Activated CD4-positive, alpha-beta T cell treated with anti-CD3 and anti-CD28 coated beads for 4 hours (primary cell): ENCODE measurements around the gene ABR.

Experiments
- DNase-seq, 2 donors: peaks; one replicate each; pipeline ENCODE4 v3.0.0-alpha.2; 2020

The ABR gene

DNA sequence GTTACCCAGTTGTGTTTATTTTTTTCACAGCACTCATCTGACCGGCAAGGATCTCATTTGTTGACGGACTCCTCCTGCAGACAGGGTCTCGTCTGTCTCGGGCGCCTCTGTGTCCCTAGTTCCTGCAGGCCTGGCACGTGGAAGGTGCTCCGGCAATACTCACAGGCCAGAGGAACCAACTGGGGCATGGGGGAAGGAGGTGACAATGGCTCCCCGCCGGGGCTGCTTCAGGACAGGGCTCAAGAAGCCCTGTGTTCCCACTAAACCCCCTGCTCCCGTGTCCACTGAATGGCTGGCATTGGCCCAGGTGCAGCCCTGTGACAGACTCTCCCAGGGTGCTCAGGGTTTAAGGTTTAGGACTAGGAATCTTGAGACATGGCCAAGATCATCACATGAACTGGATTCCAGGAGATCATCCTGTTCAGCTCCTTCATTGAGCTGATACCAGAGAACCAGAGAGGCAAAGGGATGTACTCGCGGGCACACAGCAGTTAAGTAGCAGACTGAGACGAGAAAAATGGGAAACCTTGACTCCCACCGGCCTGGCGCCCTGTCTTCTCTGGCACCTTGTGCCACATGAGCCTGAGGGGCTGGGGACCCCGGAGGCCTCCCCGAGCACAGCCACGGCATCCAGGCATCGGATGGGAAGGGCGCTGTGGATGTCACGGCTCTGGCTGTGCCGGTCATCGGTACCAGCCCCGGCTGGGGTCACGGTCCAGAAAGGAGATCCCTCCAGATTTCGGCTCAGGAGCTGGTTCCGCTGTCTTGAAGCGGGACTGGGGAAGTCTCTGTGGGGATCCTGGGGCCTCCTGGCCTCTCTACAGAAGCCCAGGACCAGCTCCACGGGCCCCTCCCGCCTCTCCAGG lies 153.8 kb downstream of the ABR start:
- no peak for DNase-seq

DNA sequence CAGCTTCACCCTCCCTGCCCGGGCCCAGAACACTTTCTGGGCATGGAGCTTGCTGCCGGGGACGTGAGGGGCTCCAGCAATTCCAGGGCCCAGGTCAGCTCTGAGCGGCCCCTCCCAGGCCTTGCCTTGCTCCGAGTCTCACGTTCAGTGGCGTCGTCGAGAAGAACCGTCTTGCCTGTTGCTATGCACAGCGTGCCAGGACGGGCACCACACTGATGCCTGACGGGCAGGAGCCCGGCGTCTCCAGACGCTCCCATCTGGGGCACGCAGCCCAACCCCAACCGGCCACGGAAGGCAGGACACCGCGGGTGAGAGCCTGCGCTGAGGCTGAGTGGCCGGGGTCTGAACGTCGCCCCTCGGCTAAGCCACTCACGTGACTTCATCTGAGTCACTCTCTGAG lies 155.7 kb downstream of the ABR start:
- no peak for DNase-seq

DNA sequence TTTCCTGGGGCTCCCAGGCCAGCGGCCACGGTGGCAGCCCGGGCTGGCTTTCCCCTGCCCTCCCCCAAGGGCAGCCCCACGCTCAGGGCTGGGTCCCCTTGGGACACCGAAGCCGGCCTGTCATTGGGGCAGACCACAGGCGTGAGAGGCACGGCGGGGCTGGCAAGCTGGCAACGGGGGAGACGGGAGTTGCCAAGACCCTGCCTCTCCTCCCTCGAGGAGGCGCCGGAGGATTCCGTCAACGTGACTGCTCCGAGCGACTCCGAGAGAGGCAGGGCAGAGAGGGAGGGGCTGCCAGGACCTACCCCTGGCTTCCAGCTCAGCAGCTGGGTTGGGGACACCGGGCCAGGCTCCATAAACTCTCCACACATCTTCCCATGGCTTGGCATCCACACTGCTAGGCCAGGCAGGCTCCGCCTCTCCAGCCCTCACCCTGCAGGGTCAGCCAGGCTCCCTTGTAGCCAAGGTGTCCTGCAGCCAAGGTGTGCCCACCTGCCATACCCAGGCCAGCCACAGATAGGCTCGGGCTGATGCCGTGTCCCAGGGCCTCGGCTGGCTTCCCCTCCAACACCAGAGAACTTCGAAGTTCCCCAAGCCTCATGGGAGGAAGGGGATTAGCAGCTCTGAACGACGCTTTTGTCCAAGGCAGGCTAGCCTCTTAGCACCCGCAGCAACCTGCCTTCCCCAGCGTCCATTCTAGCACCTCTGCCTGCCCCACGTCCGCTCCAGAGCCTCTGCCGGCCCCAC lies 157.3 kb downstream of the ABR start:
- DNase-seq, result no peak

DNA sequence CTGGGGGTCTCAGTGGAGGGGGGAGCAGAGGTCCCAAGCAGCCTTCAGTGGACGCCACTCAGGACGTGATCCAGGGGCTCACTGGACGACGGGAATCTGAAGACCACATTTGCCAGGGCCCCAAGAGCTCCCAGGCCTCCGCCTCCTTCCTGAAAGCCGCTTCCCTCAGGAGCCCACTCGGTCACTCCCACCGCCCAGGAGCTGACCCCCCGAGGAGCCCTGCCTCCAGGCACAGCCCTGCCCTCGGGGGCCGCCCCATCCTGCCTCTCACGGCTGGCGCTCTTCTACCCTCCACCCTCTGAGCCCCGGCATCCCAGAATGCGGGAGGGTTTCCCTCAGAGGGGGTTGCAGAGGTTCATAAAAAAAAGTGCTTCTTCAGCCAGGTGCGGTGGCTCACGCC lies 158.6 kb downstream of the ABR start:
- no peak for DNase-seq

DNA sequence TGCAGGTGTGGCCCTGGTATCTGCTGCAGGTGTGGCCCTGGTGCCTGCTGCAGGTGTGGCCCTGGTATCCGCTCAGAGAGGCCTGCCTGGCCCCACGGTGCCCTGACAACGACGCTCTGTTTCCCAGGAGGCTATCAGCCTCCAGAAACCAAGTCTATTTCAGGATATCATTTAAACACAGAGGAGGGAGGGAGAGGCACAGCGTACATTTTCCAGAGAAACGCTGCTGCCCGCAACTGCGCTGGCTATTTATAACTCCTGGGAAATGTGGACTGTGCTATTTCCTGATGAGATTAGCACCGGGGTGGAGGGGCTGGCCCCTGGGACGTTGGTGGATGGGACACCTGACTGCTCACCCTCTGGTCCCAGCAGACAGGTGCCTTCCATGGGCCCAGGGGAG lies 160.3 kb downstream of the ABR start:
- DNase-seq, result no peak

DNA sequence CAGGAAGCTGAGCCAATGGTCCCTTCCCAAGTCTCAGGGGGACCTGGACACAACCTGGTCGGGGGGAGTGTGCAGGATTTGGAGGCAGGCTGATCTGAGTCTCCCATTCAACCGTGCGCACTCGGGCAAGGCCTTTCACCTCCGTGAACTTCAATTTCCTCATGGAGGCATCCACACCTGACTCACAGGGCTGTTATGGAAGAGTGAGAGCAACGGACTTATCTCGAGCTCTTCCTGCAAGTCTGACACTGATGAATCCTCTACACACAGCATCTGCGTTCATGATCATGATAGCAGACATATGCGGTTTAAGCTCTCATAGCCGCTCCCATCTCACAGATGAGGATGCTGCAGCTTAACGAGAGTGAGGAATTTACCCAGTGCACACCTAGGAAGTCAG lies 161.2 kb downstream of the ABR start:
- DNase-seq, result no peak

DNA sequence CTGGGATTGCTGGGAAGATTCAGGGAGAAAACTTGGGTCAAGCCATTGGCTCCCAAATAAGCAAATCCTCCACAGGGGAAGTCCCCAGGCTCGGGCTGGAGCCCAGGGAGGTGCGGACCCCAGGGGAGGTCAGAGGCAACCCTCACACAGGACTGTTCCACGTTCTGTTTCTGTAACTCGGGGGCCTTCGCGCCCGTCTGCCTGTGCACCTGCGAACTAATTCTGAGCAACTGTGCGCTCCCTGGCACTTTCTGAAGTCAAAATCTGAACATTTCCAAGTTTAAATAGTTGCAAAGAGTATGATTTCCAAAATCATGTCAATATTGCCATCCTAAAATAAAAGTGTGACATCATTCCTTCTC lies 166.1 kb downstream of the ABR start:
- DNase-seq, result no peak

DNA sequence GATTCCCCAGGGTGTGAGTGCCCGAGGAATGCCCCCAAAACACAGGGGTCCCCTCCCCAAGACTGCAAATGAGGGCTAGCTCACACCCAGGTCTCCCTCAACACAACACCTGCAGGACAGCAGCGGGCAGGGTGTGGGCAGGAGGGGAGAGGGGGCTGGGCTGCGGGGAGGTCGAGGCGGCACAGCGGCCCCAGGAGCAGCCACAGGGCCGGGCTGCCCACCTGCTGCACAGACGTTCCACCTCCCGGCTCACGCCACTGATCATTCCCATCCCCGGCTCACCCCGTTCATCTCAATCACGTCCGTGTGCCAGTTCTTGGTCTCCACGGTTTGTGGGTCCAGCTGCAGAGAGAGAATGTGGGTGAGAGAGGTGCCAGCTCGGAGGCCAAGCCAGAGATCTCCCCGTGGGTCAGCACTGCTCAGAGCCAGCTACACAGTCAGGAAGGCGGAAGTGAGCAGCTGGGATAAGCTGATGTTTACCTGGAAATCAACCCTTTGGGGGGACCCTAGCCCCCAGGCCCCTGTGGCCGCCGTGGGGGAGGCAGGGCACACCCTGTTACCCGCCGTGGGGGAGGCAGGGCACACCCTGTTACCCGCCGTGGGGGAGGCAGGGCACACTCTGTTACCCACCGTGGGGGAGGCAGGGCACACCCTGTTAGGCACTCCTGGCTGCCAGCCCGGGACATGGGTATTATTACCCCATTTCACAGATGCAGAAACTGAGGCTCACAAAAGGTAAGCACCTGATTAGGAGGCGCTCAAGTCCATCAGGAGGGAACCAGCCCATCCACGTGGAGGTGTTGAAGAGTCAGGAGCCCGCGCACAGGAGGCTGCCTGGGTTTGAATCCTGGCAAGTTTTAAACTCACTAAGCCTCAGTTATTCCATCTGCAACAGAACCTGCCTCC lies 166.7 kb downstream of the ABR start:
- no peak for DNase-seq

DNA sequence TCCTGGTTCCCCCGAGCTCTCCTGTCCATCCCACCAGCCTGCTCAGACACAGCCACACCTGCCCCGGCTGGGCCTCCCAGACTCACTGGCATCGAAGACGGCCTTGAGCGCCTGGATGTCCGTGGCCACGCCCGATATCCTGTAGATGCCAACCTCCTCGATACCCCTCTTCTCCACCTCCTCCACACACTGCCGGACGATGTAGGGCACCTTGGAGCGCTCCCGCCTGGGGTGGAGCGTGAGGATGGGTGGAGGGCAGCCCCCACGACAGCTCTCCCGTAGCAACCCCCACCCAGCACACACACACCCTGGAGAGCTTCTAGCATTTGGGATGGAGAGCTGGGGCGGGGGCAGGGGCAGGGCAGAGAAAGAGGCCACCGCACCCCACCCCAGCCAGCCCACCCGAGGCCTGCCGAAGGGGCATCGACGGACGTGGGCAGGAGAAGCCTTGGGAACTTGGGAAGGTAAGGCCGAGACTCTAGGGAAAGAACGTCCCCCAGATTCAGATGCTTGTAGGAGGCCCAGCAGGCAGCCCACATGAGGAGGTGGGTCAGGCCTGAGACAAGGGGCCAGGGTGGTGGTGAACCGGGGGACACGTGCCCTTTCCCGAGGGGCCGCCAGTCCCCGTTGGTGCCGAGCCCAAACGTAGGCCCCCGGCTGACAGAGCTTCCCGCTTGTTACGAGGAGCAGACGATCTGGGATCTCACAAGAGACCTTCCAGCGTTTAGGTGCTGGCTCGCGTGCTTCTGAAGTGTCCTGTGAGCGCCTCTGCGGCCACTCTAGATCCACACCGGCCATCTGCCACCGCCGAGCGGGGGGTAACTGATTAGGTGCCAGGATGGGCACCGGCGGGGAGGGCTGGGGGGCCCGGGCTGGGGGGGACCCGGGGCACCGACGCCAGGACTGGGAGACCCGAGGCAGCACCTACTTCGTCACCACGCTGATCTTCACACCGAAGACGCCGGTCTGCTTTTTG lies 167.7 kb downstream of the ABR start:
- no peak for DNase-seq

DNA sequence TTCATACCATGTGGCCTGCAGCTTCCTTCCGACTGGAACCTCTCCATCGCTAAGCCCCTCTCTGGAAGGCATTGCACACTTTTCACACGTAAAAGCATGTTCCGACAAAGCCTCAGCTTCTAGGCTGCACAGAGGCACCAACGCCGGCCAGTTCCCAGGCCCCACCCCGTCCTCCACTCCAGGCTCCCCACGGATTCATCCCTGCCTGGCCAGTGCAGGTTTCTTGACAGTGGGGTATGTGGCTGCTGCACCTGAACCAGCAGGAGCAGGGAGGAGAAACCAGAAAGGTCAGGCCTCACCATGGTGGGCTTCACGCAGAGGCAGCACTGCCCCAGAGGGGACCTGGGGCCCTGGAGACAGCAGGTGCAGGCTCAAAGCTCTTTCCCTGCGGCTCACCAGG lies 168.6 kb downstream of the ABR start:
- DNase-seq, result no peak

DNA sequence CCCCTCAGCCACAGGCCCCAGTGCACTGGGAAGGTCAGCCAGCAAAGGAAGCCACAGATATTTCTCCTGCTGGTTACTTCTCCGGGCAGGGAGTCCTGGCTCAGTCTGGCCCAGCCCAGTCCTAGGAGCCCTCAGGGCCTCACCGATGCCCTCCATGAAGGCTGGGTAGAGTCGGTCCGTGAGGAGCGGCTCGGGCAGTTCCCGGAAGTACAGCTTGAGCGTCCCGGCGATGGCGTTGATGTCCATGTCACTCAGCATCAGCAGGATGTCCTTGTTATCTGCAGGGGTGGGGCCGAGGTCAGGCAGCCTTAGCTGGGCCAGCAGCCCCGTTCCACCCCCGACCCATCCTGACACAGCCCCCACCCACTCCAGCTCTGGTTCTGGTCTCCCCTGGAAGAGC lies 169.2 kb downstream of the ABR start:
- DNase-seq, result no peak

DNA sequence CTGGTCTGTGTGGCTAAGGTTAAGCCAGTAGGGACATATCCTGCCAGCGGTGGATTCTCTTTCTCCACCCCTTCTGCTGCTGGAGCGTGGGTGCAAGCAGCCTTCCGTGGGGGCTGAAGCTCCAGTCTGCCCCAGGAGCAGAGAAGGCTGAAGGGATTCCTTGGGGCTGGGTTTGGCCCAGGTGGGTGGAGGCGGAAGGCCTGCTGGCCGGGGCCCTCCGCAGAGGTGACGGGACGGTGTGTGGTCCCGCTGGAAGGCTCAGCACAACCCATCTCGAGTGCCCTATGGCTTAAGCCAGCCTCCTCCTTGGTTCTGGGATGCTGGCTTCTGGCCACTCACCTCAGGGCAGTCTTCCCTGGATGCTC lies 169.7 kb downstream of the ABR start:
- no peak for DNase-seq

DNA sequence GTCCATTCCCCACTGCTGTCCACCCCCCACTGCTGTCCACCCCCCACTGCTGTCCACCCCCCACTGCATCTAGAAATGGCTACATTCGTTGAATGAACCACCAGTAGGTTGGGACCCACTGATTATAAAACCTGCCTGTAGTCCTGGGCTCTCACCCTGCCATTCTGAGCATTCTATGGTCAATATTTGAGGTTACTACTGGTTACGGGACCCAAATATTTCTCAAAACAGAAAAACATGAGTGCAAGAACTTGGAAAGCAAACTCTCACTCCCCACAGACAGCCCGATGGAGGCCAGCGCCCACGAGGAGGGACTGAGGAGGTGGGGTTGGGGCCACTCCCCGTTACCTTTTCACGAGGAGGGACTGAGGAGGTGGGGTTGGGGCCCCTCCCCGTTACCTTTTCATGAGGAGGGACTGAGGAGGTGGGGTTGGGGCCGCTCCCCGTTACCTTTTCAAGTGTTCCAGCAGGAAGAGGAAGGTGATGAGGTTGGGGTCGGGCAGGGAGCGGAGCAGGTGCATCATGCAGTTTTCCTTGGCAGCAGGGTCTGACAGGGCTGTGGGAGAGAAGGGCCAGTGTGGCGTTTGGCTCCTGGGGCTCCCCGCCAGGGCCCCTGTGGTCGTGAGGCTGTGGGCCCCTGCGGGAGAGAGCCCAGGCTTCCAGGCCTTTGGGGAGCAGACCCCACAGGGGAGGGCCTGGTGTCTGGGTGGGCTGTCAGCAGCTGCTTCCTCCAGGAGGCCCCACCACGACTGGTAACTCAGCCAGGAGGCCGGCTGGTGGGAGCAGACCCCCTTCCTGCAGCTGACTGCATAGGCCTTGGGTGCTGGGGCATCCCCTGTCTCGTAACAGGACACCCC lies 170.3 kb downstream of the ABR start:
- DNase-seq, result no peak

DNA sequence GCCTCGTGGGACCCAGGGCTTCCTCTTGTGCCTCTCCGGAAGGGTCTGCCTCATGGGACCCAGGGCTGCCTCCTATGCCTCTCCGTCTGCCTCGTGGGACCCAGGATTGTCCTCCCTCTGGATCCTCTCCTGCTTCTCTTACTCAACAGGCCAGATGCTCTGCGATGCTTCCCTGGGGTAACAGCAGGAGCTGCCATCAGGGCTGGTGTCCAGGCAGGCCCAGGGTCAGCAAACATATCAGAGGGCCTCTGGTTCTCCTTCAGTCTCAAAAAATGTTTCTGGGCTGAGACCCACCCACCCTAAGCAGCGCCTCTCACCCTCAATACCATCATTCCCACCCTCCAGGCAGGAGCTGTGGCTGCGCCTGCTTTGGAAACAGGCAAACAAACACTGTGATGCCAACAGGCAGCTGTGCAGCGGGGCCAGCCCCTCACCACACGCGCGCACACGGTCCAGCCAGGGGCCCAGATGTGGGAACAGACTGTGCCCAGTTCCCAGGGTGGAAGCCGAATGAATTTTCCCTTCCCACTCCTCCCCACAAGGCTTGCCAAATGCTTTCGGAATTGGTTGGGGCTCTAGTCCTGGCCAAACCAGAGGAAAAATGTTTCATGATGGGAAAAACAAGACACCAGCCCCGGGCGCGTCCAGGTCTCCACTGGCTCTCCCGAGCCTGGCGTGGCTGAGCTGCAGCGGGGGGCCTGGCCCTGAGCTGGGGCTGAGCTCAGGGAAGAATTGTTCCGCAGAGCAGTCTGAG lies 171.6 kb downstream of the ABR start:
- no peak for DNase-seq

DNA sequence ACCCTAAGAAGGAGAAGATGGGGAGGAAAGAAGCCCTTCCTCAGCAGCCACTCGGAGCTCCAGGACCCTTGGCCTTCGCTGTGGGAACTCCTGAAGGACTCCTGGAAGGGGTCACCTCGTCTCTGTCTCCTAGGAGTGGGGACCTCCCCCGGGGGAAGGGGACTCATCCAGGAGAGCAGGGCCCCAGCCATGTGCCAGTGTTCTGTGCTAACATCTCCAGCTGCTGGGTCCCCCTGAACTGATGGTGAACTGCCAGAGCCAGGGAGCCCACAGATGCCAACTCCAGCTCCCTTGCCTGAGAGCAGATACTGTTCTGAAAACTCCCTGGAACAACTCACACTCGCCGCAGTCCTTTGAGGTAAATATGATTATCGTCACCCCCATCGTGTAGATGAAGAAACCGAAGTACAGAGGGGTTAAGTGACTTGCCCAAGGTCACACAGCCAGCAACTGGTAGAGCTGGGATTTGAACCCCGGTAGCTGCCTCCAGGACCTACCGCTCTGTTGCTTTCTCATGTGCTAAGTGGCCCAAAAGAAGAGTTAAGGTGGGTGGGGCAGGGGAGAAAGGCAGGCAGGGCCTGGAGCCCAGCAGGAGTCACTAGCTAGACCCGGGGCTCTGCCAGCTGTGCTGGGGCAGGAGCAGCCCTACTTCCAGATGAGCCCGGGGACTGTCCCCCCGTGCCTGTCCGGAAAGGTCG lies 172.3 kb downstream of the ABR start:
- DNase-seq, result no peak

DNA sequence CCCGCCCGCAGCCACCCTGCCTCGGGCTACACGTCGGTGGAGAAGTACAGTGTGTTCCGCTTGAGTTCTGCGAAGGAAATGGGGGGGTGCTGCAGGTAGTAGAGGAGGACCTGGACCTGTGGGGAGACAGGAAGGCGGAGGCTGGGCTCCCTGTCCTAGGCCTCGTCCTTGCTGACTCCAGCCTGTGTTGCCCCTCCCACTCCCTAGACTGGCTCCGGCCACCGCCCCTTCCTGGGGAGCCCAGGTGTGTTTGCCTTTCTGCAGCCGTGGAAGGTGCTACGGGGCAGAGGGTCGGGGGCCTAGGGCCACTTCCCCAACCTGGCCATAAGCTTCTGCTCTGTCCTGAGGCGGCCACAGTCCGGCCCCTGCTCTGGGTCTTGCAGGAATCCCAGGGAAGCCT lies 173.7 kb downstream of the ABR start:
- DNase-seq, result no peak

DNA sequence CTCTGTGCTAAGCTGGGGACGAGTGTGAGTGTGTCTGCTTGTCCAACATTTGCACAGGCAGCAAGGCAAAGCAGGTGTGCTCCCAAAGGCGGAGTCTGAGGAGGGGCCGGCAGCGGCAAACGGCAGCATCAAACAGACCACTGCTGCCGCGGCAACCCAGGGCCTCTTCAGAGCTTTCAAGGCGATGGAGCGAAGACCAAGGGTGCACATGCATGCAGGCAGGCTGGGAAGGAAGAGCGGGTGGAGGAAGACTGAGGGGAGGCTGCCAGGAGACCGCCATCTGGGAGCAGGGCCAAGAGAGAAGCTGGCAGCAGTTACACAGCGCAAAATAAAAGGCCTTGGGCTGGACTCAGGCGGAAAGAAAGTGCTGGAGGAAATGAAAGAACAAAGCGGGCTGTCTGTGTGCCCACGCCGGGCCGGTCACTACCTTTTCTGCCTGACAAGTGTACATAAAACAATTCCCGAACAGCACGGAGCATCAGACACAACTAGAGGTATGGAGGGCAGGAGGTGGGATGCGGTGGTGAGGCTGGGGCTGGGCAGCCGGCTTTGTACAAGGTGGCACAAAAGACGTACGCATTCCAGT lies 174.3 kb downstream of the ABR start:
- DNase-seq, result no peak

DNA sequence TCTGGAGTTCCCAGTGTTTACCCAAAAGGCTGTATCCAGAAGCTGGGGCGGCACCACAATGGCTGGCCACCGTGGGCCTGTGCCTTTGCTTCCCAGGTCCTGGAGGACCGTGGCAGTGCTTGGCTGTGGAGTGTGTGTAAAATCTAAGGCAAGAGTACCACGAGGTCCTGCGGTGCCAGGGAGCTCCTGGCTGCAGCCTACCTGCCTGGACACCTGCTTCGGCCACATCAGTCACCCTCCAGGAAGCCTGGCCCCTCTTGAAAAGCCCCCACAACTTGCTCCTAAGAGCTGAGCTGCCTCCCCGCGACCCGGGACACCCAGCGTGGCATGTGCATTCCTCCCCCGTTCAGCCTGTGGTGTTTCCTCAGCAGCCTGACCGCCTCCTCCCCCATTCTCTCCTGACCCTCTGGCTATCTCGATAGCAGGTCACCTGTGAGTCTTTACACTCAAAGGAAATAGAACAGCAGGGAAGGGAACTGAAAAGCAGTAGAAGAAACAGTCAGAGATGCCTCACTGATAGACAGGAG lies 174.9 kb downstream of the ABR start:
- DNase-seq, result no peak
